Measurements from ENCODE around the gene WNK1.

The WNK1 gene

GRCh38 chr12:857611-858010 is 105.2 kb downstream of the WNK1 start:
- no peak for TF ChIP-seq POLR2AphosphoS5 (IDR thresholded peaks at IDR 0.05; ENCODE audit: low read depth, low read length)
- TF ChIP-seq TAF1 (IDR thresholded peaks at IDR 0.05; ENCODE audit: borderline replicate concordance, low read depth, low read length), result no peak
- TF ChIP-seq POLR2A (IDR thresholded peaks at IDR 0.05; ENCODE audit: low read depth, low read length), result no peak
- DNase-seq (ENCODE audit: insufficient read length) (no peak), FAIRE-seq (no peak)

DNA sequence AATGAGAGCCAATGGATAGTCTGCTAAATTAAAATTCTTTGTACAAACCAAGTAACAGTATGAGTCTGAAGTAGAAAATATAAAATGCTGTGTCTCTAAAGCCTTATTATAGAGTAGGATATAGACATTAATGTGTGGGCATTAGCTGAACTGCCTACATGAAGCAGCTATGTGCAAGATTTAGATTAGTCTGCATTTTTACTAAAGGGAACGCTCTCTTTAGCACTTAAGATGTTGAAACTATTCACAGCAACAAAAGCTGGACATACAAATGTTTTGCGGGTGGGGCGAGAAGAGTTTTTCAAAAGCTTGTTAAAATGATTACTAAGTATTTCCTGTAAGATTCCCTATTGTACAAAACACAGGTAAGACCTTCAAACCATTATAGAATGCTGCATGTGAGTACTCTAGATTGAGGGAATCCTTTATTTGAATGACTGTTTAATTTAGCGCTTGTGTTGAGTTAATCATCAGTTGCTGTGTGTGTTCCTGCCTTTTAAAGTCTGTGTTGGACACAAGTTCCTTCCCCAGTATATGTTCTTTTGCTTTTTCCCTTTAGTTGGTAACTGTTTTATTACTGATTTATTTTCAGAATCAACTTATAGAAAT is 110.0 kb downstream of the WNK1 start:
- FAIRE-seq, result peak; percentile 46
- DNase-seq (ENCODE audit: insufficient read length), result no peak
- TF ChIP-seq POLR2A (IDR thresholded peaks at IDR 0.05; ENCODE audit: low read depth, low read length), result no peak
- TF ChIP-seq POLR2AphosphoS5 (IDR thresholded peaks at IDR 0.05; ENCODE audit: low read depth, low read length), result no peak
- no peak for TF ChIP-seq TAF1 (IDR thresholded peaks at IDR 0.05; ENCODE audit: borderline replicate concordance, low read depth, low read length)

- DNase-seq (ENCODE audit: insufficient read length), result no peak
- FAIRE-seq, result no peak
- no peak for TF ChIP-seq TAF1 (IDR thresholded peaks at IDR 0.05; ENCODE audit: borderline replicate concordance, low read depth, low read length)
These were observed 110.9 kb downstream of the WNK1 start for GRCh38 chr12:863285-863684.

DNA sequence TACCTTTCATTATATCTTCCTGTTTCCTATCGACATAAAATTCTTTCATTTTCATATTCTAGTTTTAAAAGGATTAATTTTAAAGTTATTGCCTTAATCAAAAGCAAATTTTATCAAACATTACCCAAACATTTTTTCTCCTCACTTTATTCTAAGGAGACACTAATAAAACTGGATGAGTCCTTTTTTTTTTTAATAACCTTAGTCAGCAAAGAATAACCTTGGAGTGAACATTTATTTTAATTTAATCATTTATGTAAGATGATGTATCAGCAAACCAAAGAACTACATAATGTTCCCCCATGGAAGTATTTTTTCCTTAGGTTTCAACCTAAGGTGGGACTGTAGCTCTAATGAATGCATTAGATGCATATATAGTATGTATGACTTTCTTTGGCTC is 113.2 kb downstream of the WNK1 start:
- TF ChIP-seq POLR2AphosphoS5 (IDR thresholded peaks at IDR 0.05; ENCODE audit: low read depth, low read length) (no peak), TAF1 (IDR thresholded peaks at IDR 0.05; ENCODE audit: borderline replicate concordance, low read depth, low read length) (no peak)
- no peak for FAIRE-seq
- DNase-seq (ENCODE audit: insufficient read length), result no peak

DNA sequence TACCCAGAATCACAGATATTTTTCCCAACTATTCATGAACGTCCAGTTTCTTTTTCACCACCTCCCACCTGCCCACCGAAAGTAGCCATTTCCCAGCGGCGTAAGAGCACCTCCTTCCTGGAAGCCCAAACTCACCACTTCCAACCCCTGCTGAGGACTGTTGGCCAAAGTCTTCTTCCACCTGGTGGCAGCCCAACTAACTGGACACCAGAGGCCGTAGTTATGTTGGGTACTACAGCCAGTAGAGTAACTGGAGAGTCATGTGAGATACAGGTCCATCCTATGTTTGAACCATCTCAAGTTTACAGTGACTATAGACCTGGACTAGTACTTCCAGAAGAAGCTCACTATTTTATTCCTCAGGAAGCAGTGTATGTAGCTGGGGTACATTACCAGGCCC is 115.5 kb downstream of the WNK1 start:
- DNase-seq (ENCODE audit: insufficient read length), result no peak
- FAIRE-seq, result no peak
- no peak for TF ChIP-seq TAF1 (IDR thresholded peaks at IDR 0.05; ENCODE audit: borderline replicate concordance, low read depth, low read length)
- TF ChIP-seq POLR2AphosphoS5 (IDR thresholded peaks at IDR 0.05; ENCODE audit: low read depth, low read length), result no peak
- no peak for TF ChIP-seq POLR2A (IDR thresholded peaks at IDR 0.05; ENCODE audit: low read depth, low read length)

DNA sequence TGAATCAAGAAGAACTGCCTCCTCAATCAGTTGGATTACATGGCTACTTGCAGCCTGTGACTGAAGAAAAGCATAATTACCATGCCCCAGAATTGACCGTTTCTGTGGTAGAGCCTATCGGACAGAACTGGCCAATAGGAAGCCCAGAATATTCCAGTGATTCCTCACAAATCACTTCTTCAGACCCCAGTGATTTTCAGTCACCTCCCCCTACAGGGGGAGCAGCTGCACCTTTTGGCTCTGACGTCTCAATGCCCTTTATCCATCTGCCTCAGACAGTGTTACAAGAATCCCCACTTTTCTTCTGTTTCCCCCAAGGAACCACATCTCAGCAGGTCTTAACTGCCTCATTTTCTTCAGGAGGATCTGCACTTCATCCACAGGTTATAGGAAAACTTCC is 116.3 kb downstream of the WNK1 start:
- no peak for DNase-seq (ENCODE audit: insufficient read length)
- no peak for TF ChIP-seq TAF1 (IDR thresholded peaks at IDR 0.05; ENCODE audit: borderline replicate concordance, low read depth, low read length)
- no peak for TF ChIP-seq POLR2A (IDR thresholded peaks at IDR 0.05; ENCODE audit: low read depth, low read length)
- no peak for TF ChIP-seq POLR2AphosphoS5 (IDR thresholded peaks at IDR 0.05; ENCODE audit: low read depth, low read length)
- FAIRE-seq, result no peak

GRCh38 chr12:870378-870777 is 118.0 kb downstream of the WNK1 start:
- FAIRE-seq (no peak), DNase-seq (ENCODE audit: insufficient read length) (no peak)
- TF ChIP-seq POLR2A (IDR thresholded peaks at IDR 0.05; ENCODE audit: low read depth, low read length) (no peak), POLR2AphosphoS5 (IDR thresholded peaks at IDR 0.05; ENCODE audit: low read depth, low read length) (no peak), TAF1 (IDR thresholded peaks at IDR 0.05; ENCODE audit: borderline replicate concordance, low read depth, low read length) (no peak)

DNA sequence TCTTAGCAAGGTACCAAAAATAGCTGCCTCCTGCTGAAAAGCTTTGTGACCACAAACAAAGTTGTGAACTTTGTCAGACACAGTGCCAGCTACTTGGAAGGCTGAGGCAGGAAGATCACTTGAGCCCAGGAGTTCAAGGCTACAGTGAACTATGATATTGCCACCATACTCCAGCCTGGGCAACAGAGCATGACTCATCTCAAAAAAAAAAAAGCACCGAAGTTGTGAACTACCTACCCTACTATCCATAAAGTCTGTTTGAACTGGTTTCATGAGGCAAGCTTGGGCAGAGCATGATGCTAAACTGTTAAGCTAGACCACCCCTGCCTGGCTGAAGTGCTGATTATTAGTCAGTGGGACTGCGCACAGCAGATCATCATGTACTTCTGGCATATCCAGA is 121.6 kb downstream of the WNK1 start:
- TF ChIP-seq POLR2AphosphoS5 (IDR thresholded peaks at IDR 0.05; ENCODE audit: low read depth, low read length), result no peak
- TF ChIP-seq POLR2A (IDR thresholded peaks at IDR 0.05; ENCODE audit: low read depth, low read length), result no peak
- TF ChIP-seq TAF1 (IDR thresholded peaks at IDR 0.05; ENCODE audit: borderline replicate concordance, low read depth, low read length), result no peak
- no peak for DNase-seq (ENCODE audit: insufficient read length)
- FAIRE-seq, result peak; percentile 63

DNA sequence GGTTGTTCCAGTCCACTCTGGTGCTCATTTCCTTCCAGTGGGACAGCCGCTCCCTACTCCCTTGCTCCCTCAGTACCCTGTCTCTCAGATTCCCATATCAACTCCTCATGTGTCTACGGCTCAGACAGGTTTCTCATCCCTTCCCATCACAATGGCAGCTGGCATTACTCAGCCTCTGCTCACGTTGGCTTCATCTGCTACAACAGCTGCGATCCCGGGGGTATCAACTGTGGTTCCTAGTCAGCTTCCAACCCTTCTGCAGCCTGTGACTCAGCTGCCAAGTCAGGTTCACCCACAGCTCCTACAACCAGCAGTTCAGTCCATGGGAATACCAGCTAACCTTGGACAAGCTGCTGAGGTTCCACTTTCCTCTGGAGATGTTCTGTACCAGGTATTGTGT is 127.3 kb downstream of the WNK1 start:
- FAIRE-seq, result no peak
- TF ChIP-seq POLR2A (IDR thresholded peaks at IDR 0.05; ENCODE audit: low read depth, low read length), result no peak
- no peak for DNase-seq (ENCODE audit: insufficient read length)

- TF ChIP-seq TAF1 (IDR thresholded peaks at IDR 0.05; ENCODE audit: borderline replicate concordance, low read depth, low read length) (no peak), POLR2AphosphoS5 (IDR thresholded peaks at IDR 0.05; ENCODE audit: low read depth, low read length) (no peak), POLR2A (IDR thresholded peaks at IDR 0.05; ENCODE audit: low read depth, low read length) (no peak)
- FAIRE-seq, result no peak
- DNase-seq (ENCODE audit: insufficient read length), result no peak
These were observed 128.3 kb downstream of the WNK1 start for GRCh38 chr12:880656-881055.

DNA sequence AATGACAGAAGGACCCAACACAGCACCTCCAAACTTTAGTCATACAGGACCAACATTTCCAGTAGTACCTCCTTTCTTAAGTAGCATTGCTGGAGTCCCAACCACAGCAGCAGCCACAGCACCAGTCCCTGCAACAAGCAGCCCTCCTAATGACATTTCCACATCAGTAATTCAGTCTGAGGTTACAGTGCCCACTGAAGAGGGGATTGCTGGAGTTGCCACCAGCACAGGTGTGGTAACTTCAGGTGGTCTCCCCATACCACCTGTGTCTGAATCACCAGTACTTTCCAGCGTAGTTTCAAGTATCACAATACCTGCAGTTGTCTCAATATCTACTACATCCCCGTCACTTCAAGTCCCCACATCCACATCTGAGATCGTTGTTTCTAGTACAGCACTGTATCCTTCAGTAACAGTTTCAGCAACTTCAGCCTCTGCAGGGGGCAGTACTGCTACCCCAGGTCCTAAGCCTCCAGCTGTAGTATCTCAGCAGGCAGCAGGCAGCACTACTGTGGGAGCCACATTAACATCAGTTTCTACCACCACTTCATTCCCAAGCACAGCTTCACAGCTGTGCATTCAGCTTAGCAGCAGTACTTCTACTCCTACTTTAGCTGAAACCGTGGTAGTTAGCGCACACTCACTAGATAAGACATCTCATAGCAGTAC is 132.5 kb downstream of the WNK1 start:
- DNase-seq (ENCODE audit: insufficient read length), result no peak
- TF ChIP-seq POLR2AphosphoS5 (IDR thresholded peaks at IDR 0.05; ENCODE audit: low read depth, low read length) (no peak), TAF1 (IDR thresholded peaks at IDR 0.05; ENCODE audit: borderline replicate concordance, low read depth, low read length) (no peak), POLR2A (IDR thresholded peaks at IDR 0.05; ENCODE audit: low read depth, low read length) (no peak)
- no peak for FAIRE-seq

- no peak for DNase-seq (ENCODE audit: insufficient read length)
- FAIRE-seq, result no peak
These were observed 133.3 kb downstream of the WNK1 start for GRCh38 chr12:885701-886100.

More at GRCh38 chr12:885701-886100, 133.3 kb downstream of the WNK1 start:
- TF ChIP-seq POLR2AphosphoS5 (IDR thresholded peaks at IDR 0.05; ENCODE audit: low read depth, low read length) (no peak), POLR2A (IDR thresholded peaks at IDR 0.05; ENCODE audit: low read depth, low read length) (no peak), TAF1 (IDR thresholded peaks at IDR 0.05; ENCODE audit: borderline replicate concordance, low read depth, low read length) (no peak)
